NCI-H446 (cell line): ENCODE results near the gene PWWP2A.
"Not testable (repeated sequence)": the region's sequence is repeated elsewhere in the genome, so short reads cannot be mapped to it uniquely, and the experiment has no call there.

ENCODE experiments used
- DNase-seq, 2 experiments: peaks; one replicate each; lab custom pipeline; 2025; lab: John Stamatoyannopoulos, UW

Gene PWWP2A

GRCh38 chr5:160119142-160119904, at the start of gene PWWP2A:
Gene PWWP2A (minus strand): TSS chr5:160119450. CDS start chr5:160119388, 62 bp downstream.
- peak; percentile 99 for DNase-seq

DNA sequence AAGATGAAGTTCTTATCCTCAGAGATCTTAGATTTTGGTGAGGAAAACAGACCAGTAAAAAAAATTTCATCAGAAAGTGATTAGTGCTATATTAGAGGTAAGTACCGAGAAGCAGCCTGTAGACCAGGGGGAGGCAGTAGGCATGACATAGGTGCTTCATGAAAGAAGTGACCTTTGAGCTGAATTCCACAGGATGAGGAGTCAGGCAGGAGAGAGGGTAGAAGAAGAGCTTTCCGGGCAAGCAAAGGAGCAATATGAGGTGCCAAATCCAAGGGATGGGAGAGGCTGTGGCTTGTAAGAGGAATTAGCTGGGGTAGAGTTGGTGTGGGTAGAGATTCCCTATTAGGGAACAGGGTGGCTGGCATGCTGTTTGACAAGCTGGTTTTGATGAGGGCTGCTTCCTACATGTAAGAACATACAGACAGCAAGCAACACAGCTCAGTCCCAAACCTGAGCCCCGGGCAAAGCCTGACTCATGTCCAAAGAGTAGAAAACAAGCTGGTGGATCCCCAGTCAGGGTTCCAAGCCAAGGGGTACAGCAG, 48.4 kb upstream of the PWWP2A start:
- DNase-seq: no peak

GRCh38 chr5:160166973-160167623, 47.8 kb upstream of the PWWP2A start:
- DNase-seq: no peak

- no peak for DNase-seq
These were observed 47.1 kb upstream of the PWWP2A start for GRCh38 chr5:160166069-160166972.

DNA sequence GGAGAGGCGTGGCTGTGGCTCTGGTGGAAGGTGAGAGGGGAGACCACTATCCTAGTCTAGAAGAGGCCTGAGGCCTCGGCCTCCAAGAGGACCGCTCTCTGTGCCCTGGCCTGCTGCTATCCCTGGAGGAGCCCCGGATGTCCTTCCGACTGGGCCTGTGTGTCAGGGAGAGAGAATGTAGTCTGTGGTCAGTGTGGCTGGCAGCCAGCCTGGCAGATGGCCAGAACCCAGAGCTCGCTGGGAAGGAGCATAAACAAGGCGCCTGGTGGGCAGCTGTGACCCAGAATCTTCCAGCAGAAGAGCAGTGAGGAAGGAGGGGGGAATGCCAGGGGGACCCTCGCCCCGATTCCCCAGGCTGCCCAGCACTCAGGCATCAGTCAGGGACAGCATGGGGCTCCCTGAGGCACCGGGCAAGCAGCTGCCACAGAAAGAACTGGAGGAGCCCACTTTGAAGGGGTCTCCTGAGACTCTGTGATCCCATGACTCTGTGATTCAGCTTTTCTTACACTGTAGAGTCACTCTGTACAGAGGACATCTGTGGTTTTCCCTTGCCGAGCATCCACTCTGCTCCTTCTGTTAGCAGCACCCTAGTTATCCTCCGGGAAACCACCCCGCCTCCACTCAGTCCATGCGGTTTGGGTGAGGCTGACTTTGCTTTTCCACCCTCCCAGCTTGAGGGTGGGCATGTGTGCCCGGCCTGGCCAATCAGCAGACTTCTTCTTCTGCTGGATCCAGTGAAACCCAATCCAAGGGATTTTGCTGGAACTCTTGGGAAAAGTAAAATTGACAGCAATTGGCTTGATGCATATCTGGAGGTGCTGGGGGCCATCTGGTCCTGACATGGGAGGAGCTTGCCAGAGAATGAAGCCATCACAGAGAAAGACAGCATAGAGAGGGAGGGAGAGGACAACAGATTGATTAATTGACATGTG, 46.2 kb upstream of the PWWP2A start:
- peak; percentile 16 to 83 for DNase-seq

- DNase-seq: no peak
These were observed 43.7 kb upstream of the PWWP2A start for GRCh38 chr5:160162910-160163309.

DNA sequence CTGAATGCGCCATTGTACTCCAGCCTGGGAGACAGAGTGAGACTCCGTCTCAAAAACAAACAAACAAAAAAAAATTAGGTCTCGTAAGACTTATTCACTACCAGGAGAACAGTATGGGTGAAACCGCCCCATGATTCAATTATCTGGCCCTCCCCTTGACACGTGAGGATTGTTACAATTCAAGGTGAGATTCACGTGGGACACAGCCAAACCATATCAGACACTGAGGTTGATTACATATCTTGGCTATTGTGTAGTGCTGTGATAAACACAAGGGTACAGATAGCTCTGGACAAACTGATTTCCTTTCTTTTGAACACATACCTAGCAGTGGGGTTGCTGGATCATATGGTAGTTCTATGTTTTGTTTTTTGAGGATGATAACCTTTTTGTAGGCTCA, 42.4 kb upstream of the PWWP2A start:
- no peak for DNase-seq

- not testable (repeated sequence) for DNase-seq
These were observed 41.6 kb upstream of the PWWP2A start for GRCh38 chr5:160160875-160161274.

- DNase-seq: no peak
These were observed 40.9 kb upstream of the PWWP2A start for GRCh38 chr5:160159991-160160792.

GRCh38 chr5:160158087-160158486, 38.8 kb upstream of the PWWP2A start:
- DNase-seq: no peak

DNA sequence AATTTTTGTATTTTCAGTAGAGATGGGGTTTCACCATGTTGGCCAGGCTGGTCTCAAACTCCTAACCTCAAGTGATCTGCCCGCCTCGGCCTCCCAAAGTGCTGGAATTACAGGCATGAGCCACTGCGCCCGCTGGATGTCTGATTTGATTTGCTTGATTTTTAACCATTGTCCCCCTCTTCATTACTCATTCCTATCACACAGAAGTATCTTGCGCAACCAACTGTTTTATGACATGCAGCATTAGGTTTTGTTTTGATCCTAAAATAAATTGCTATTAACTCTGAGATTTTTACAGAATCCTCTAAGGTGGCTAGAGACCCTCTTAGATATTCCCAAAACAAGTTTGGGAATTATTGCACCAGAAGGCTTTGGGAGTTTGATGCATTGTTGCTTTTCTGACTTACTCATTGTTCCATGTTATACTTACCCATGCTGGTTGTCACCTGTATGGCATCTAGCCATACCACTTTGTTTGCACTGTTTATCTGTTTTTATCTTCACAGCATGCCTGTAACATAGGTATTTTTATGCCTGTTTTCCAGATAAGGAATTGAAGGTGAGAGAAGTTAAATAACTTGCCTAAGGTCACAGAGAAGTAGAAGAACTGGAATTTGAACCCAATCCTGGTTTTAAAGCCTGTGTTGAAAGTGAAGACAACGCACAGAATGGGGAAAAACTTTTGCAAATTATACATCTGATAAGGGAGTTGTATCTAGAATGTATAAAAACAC, 35.9 kb upstream of the PWWP2A start:
- no peak for DNase-seq

- no peak for DNase-seq
These were observed 33.7 kb upstream of the PWWP2A start for GRCh38 chr5:160152901-160153300.

GRCh38 chr5:160152287-160152686, 33.0 kb upstream of the PWWP2A start:
- DNase-seq: no peak

DNA sequence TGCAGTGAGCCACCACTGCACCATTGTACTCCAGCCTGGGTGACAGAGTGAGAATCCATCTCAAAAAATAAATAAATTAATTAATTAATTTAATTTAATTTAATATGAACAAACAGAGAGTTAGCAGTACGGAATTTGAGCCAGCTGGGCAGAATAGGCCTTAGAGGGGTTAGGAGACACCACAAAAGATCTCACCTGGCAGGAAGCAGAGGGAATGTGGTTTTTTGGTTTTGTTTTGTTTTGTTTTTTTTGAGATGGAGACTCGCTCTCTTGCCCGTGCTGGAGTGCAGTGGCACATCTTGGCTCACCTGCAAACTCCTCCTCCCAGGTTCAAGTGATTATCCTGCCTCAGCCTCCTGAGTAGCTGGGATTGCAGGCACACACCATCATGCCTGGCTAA, 31.8 kb upstream of the PWWP2A start:
- DNase-seq: no peak

DNA sequence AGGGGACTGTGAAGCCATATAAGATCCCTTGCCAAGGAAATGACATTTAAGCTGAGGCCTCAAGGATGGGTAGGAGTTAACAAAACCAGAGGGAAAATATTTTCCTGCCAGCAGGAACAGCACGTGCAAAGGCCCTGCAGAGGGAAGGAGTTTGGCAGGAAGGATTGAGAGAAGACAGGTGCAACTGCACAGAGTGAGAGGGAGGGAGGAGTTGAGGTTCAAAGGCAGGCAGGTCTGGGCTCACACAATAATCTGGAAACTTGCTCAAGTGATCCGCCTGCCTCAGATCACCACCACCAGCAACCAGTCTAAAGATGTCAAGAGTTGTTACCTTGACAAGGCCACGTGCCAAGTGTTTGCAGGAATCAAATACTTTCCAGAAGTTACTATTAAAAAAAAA, 31.1 kb upstream of the PWWP2A start:
- no peak for DNase-seq

- DNase-seq: not testable (repeated sequence)
These were observed 25.2 kb upstream of the PWWP2A start for GRCh38 chr5:160144436-160144835.

- DNase-seq: no peak
These were observed 15.1 kb upstream of the PWWP2A start for GRCh38 chr5:160134332-160134731.

DNA sequence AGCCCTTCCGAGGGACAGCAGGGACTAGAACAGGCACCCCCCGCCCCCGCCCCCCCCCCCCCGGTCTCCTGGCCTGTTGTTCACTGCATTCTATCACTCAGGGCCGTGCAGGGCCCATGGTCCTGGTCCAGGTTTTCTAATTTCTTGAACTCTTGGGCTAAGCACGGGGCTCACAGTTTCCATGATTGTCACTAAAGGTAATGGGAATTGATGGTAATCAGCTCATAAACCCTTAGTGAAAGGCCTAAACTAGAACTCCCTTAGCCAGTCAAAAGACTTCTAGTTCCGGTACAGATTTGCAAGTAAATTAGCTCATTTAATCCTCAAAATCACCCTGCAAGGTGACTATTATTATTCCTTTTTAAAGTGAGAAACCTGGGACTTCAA, 14.7 kb upstream of the PWWP2A start:
- no peak for DNase-seq

- DNase-seq: no peak
These were observed 14.0 kb upstream of the PWWP2A start for GRCh38 chr5:160133071-160133917.
